DOHH2 (cell line): ENCODE data around the gene APCDD1L.
A peak's percentile ranks its signal among the peaks of the same experiment; 100 is the strongest.

Experiments
- H3F3A ChIP-seq: fragments of 200-600 bp; sonication (generic), shearing (Covaris generic); 2 replicates; pipeline ENCODE4 v1.6.0; 2016; ENCODE audit warnings: antibody characterized with exemption, mild to moderate bottlenecking; ENCODE audit not compliant: control insufficient read depth, insufficient read depth
- H3K27ac ChIP-seq: fragments of 200-600 bp; sonication (generic); 2 replicates; pipeline ENCODE4 v1.5.1; 2014; ENCODE audit warnings: low read depth, mild to moderate bottlenecking, low read length, moderate library complexity
- H3K27me3 ChIP-seq: fragments of 200-600 bp; sonication (generic); 2 replicates; pipeline ENCODE4 v1.6.1; 2014; ENCODE audit warnings: mild to moderate bottlenecking, low read length, mixed read lengths; ENCODE audit not compliant: control insufficient read depth
- H3K36me3 ChIP-seq: fragments of 200-600 bp; sonication (generic); 2 replicates; pipeline ENCODE4 v1.6.1; 2014; ENCODE audit warnings: mild to moderate bottlenecking, low read length, moderate library complexity, mixed read lengths; ENCODE audit not compliant: control insufficient read depth
- H3K4me1 ChIP-seq: fragments of 200-600 bp; sonication (generic); 2 replicates; pipeline ENCODE4 v1.6.1; 2014; ENCODE audit warnings: mild to moderate bottlenecking, low read length, mixed read lengths; ENCODE audit not compliant: control insufficient read depth
- H3K4me2 ChIP-seq: fragments of 200-600 bp; sonication (generic); 2 replicates; pipeline ENCODE4 v1.6.0; 2014; ENCODE audit warnings: mild to moderate bottlenecking, low read length, moderate library complexity
- H3K4me3 ChIP-seq: fragments of 200-600 bp; sonication (generic); 2 replicates; pipeline ENCODE4 v1.5.1; 2014; ENCODE audit warnings: mild to moderate bottlenecking, low read length, mixed read lengths
- H3K79me2 ChIP-seq: fragments of 200-600 bp; sonication (generic); 2 replicates; pipeline ENCODE4 v1.6.1; 2014; ENCODE audit warnings: mild to moderate bottlenecking, low read length, mixed read lengths; ENCODE audit not compliant: control insufficient read depth
- H3K9me2 ChIP-seq: fragments of 200-600 bp; sonication (generic); replicated peaks from 2 replicates; pipeline ENCODE4 v1.6.1; 2014; ENCODE audit warnings: mild to moderate bottlenecking, low read length, mixed read lengths; ENCODE audit not compliant: control insufficient read depth
- H3K9me3 ChIP-seq: fragments of 200-600 bp; sonication (generic); 2 replicates; pipeline ENCODE4 v1.6.1; 2014; ENCODE audit warnings: antibody characterized with exemption, low read length, mixed read lengths; ENCODE audit not compliant: control insufficient read depth, insufficient read depth
- H4K20me1 ChIP-seq: fragments of 200-600 bp; sonication (generic); 2 replicates; pipeline ENCODE4 v1.6.0; 2014; ENCODE audit warnings: low read depth, mild to moderate bottlenecking, antibody characterized with exemption, low read length, moderate library complexity; ENCODE audit not compliant: control insufficient read depth, insufficient read depth
- CTCF ChIP-seq: fragments of 200-600 bp; sonication (generic); IDR thresholded peaks from one replicate; pipeline ENCODE4 v1.5.1; 2014; ENCODE audit warnings: antibody characterized with exemption, mild to moderate bottlenecking, low read depth, low read length; ENCODE audit not compliant: poor library complexity, severe bottlenecking
- EZH2phosphoT487 ChIP-seq: fragments of 200-600 bp; sonication (generic); IDR thresholded peaks from 2 replicates; pipeline ENCODE4 v1.6.1; 2017; ENCODE audit warnings: borderline replicate concordance, mild to moderate bottlenecking, antibody characterized with exemption, low read length, moderate library complexity, mixed read lengths

APCDD1L gene

DNA sequence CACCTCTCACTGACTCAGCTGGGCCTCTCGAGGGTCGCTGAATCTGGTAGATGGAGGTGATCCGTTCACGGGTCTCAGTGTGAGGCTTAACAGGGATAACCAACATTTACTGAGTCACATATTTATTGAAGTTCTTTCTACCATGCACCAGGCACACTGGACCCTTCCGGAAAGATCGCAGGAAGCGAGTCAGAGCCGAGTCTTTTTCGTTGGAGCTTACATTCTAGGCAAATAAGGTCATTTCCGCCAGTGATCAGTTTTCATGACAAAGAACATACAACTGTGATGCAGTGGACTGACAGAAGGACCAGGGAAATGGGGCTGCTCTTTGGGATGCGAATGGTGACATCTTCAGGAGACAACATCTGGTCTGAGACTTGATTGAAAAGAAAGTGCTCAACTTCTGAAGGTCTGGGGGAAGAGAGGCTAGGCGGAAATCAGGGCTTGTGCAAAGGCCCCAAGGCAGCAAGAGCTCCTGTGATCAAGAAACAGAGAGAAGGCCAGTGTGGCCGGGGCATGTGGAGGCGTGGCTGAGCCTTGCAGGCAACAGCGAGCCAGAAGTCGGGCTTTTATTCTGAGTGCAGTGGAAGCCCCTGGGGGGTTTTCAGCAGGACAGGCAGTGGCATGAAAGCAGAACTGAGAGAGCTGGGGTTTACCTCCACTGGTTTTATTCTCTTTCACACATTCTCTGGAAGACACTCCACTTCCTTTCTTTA is 56.7 kb downstream of the APCDD1L start:
- H3K79me2 ChIP-seq: no peaks in the 10 kb centered on the region
- H3K4me2 ChIP-seq: peak overlapping the region; percentile 12; the same call in 1 of the 2 replicates
- no peaks in the 10 kb centered on the region for H4K20me1 ChIP-seq
- H3F3A ChIP-seq: no peaks in the 10 kb centered on the region
- H3K27ac ChIP-seq: no peak overlapping the region
- TF ChIP-seq EZH2phosphoT487 (no peak), CTCF (no peak)
- no peaks in the 10 kb centered on the region for H3K9me3 ChIP-seq
- peaks cover 15% of the 10 kb centered on the region for H3K4me1 ChIP-seq
- no peaks in the 10 kb centered on the region for H3K36me3 ChIP-seq
- H3K4me3 ChIP-seq: no peak overlapping the region
- no peaks in the 10 kb centered on the region for H3K27me3 ChIP-seq
- H3K9me2 ChIP-seq: no peaks in the 10 kb centered on the region

GRCh38 chr20:58457083-58457695 is 58.0 kb downstream of the APCDD1L start:
- Histone ChIP-seq H3K79me2 (no peaks in the 10 kb centered on the region), H3K4me1 (peaks cover 15% of the 10 kb centered on the region), H3K4me2 (no peak overlapping the region), H3K4me3 (no peak overlapping the region), H3F3A (peaks cover 5% of the 10 kb centered on the region; the same call in 1 of the 2 replicates), H3K27ac (no peak overlapping the region), H3K9me3 (no peaks in the 10 kb centered on the region), H4K20me1 (no peaks in the 10 kb centered on the region), H3K36me3 (no peaks in the 10 kb centered on the region), H3K27me3 (no peaks in the 10 kb centered on the region), H3K9me2 (no peaks in the 10 kb centered on the region)
- TF ChIP-seq EZH2phosphoT487 (no peak), CTCF (no peak)

GRCh38 chr20:58454460-58454859 is 60.7 kb downstream of the APCDD1L start:
- Histone ChIP-seq H3K27ac (no peak overlapping the region), H3K4me2 (no peak overlapping the region), H3K4me3 (no peak overlapping the region), H3K36me3 (peaks cover 11% of the 10 kb centered on the region), H3K4me1 (peaks cover 15% of the 10 kb centered on the region), H3K9me3 (no peaks in the 10 kb centered on the region), H3F3A (peaks cover 7% of the 10 kb centered on the region; the same call in 1 of the 2 replicates), H3K9me2 (no peaks in the 10 kb centered on the region), H3K27me3 (no peaks in the 10 kb centered on the region), H3K79me2 (no peaks in the 10 kb centered on the region), H4K20me1 (0 out of 2 replicates have a peak, but pooled peaks cover 5% of the 10 kb centered on the region)
- TF ChIP-seq CTCF (no peak), EZH2phosphoT487 (no peak)
